GM19463 (cell line): ENCODE measurements around the gene ABHD13.
"Not testable (repeated sequence)": the region's sequence is repeated elsewhere in the genome, so short reads cannot be mapped to it uniquely, and the experiment has no call there.

Source experiments
- ATAC-seq: cut with Tn5 transposase; IDR thresholded peaks from one replicate; pipeline ENCODE4 v1.9.1; 2021; ENCODE audit warnings: mild to moderate bottlenecking, moderate library complexity; ENCODE audit not compliant: unreplicated experiment

The ABHD13 gene

GRCh38 chr13:108223687-108224503 is 5.7 kb downstream of the ABHD13 start:
- ATAC-seq = no peak

- ATAC-seq = peak; percentile 55
Measured at GRCh38 chr13:108225440-108225839, 7.2 kb downstream of the ABHD13 start.

GRCh38 chr13:108226184-108226583 is 8.0 kb downstream of the ABHD13 start:
- ATAC-seq = peak; percentile 44

- ATAC-seq = no peak
Measured at GRCh38 chr13:108227651-108228272, 9.6 kb downstream of the ABHD13 start.

- ATAC-seq = no peak
Measured at GRCh38 chr13:108230377-108230776, 12.2 kb downstream of the ABHD13 start.

GRCh38 chr13:108249150-108249549 is 31.0 kb downstream of the ABHD13 start:
- ATAC-seq = peak; percentile 81

GRCh38 chr13:108257248-108257647 is 39.1 kb downstream of the ABHD13 start:
- no peak for ATAC-seq

- no peak for ATAC-seq
Measured at GRCh38 chr13:108263621-108264355, 45.6 kb downstream of the ABHD13 start.

GRCh38 chr13:108266321-108266990 is 48.3 kb downstream of the ABHD13 start:
- ATAC-seq = no peak

GRCh38 chr13:108267347-108267746 is 49.2 kb downstream of the ABHD13 start:
- no peak for ATAC-seq

GRCh38 chr13:108267855-108268254 is 49.7 kb downstream of the ABHD13 start:
- ATAC-seq = not testable (repeated sequence)

- peak; percentile 20 for ATAC-seq
Measured at GRCh38 chr13:108268466-108269112, 50.4 kb downstream of the ABHD13 start.

- ATAC-seq = peak; percentile 68
Measured at GRCh38 chr13:108269601-108270328, 51.6 kb downstream of the ABHD13 start, which contains the start of gene TNFSF13B. TSS of gene TNFSF13B (plus strand) at chr13:108269718. CDS start at chr13:108269896, 178 bp downstream.

GRCh38 chr13:108270442-108270841 is 52.2 kb downstream of the ABHD13 start:
- ATAC-seq = peak; percentile 3

- no peak for ATAC-seq
Measured at GRCh38 chr13:108272333-108272732, 54.1 kb downstream of the ABHD13 start.

GRCh38 chr13:108273429-108274118 is 55.4 kb downstream of the ABHD13 start:
- ATAC-seq = no peak

- ATAC-seq = no peak
Measured at GRCh38 chr13:108274718-108275117, 56.5 kb downstream of the ABHD13 start.

- ATAC-seq = no peak
Measured at GRCh38 chr13:108276060-108276459, 57.9 kb downstream of the ABHD13 start.

- no peak for ATAC-seq
Measured at GRCh38 chr13:108278466-108278865, 60.3 kb downstream of the ABHD13 start.
